DND-41 (cell line): ENCODE results near the gene SIN3B.

Source experiments
- CTCF ChIP-seq: IDR thresholded peaks from 2 replicates; pipeline ENCODE4 v1.5.1; 2012; ENCODE audit warnings: borderline replicate concordance, low read length, moderate library complexity, mild to moderate bottlenecking; ENCODE audit not compliant: poor library complexity, severe bottlenecking; ENCODE audit errors: extremely low read depth
- EZH2 ChIP-seq: IDR thresholded peaks from 3 replicates; pipeline ENCODE4 v1.6.1; 2012; ENCODE audit warnings: borderline replicate concordance, low read depth, mild to moderate bottlenecking, moderate library complexity, low read length, inconsistent platforms; ENCODE audit not compliant: severe bottlenecking

GRCh38 chr19:16797876-16798275 is 31.3 kb upstream of the SIN3B start:
- TF ChIP-seq CTCF (no peak), EZH2 (no peak)
